Left ventricle myocardium inferior (tissue), 1 donor: Measurements from ENCODE around the gene PPFIA4. TPM values are rescaled to one million over a fixed set of nuclear protein-coding genes. Genes with fewer than 3 reads are reported as not detected.
"Not testable (repeated sequence)": the region's sequence is repeated elsewhere in the genome, so short reads cannot be mapped to it uniquely, and the experiment has no call there.

Experiments used
- DNase-seq: peaks from one replicate; pipeline ENCODE4 v3.0.0-alpha.2; 2020
- H3K27ac ChIP-seq: fragments of 200-600 bp; replicated peaks from 2 replicates; pipeline ENCODE4 v1.8.0; 2021
- H3K27me3 ChIP-seq: fragments of 200-600 bp; 2 replicates; pipeline ENCODE4 v1.8.0; 2021; ENCODE audit warnings: low read depth
- H3K36me3 ChIP-seq: fragments of 200-600 bp; 2 replicates; pipeline ENCODE4 v1.8.0; 2021
- H3K4me1 ChIP-seq: fragments of 200-600 bp; 2 replicates; pipeline ENCODE4 v1.8.0; 2021
- H3K4me3 ChIP-seq: fragments of 200-600 bp; 2 replicates; pipeline ENCODE4 v1.8.0; 2021; ENCODE audit warnings: mild to moderate bottlenecking, moderate library complexity
- H3K9me3 ChIP-seq: fragments of 200-600 bp; replicated peaks from 2 replicates; pipeline ENCODE4 v1.8.0; 2021
- intact Hi-C: fragments of 100-400 bp; cut with micrococcal nuclease; formaldehyde crosslinking; loops from one replicate; pipeline ENCODE4 v1.11.0; 2022
- total RNA-seq: library from RNA; stranded (reverse); fragmentation: NEBNext Ultra II Directional; extraction: Animal tissue kit (Norgen Biotek cat#: 25700); gene quantifications from one replicate; pipeline ENCODE4 v1.2.1, GENCODE V29; 2021
- TF ChIP-seq, protein P1 (sequence below): fragments of 200-600 bp; IDR thresholded peaks from 2 replicates; pipeline ENCODE4 v1.8.0; 2021; ENCODE audit warnings: antibody characterized with exemption, mild to moderate bottlenecking, borderline replicate concordance
- donor health status: DM: no; HTN: yes; CAD: no; lungs with severe emphysema.

Gene PPFIA4
- total RNA-seq, 1 donor from 2014 or later, result 24.8 TPM

- TF ChIP-seq, protein P1, sequence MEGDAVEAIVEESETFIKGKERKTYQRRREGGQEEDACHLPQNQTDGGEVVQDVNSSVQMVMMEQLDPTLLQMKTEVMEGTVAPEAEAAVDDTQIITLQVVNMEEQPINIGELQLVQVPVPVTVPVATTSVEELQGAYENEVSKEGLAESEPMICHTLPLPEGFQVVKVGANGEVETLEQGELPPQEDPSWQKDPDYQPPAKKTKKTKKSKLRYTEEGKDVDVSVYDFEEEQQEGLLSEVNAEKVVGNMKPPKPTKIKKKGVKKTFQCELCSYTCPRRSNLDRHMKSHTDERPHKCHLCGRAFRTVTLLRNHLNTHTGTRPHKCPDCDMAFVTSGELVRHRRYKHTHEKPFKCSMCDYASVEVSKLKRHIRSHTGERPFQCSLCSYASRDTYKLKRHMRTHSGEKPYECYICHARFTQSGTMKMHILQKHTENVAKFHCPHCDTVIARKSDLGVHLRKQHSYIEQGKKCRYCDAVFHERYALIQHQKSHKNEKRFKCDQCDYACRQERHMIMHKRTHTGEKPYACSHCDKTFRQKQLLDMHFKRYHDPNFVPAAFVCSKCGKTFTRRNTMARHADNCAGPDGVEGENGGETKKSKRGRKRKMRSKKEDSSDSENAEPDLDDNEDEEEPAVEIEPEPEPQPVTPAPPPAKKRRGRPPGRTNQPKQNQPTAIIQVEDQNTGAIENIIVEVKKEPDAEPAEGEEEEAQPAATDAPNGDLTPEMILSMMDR, result no peak
- peak within 1 kb of the TSS; percentile 95 for H3K4me3 ChIP-seq
- H3K27me3 ChIP-seq, result no peaks in the 10 kb centered on the region
- peak within 1 kb of the TSS; percentile 92 for H3K27ac ChIP-seq
- intact Hi-C loops, result loop anchor here (10.0 kb wide), 1 partner anchor 252 kb away; no protein-coding TSS in a partner anchor
- DNase-seq, result peak; percentile 95
- H3K4me1 ChIP-seq, result peaks cover 48% of the 10 kb centered on the region
- H3K9me3 ChIP-seq, result no peaks in the 10 kb centered on the region
- H3K36me3 ChIP-seq, result peaks cover 34% of the 10 kb centered on the region
Measured at GRCh38 chr1:203006948-203007871, 19.1 kb upstream of the PPFIA4 start, which contains the start of gene TMEM183A. TSS of gene TMEM183A (plus strand) at chr1:203007374. CDS start at chr1:203007466, 92 bp downstream.

GRCh38 chr1:203009185-203009584, 17.1 kb upstream of the PPFIA4 start:
- Histone ChIP-seq H3K9me3 (no peaks in the 10 kb centered on the region), H3K4me3 (no peak overlapping the region)
- intact Hi-C loops, result loop anchor here (10.0 kb wide), 1 partner anchor 254 kb away; no protein-coding TSS in a partner anchor

GRCh38 chr1:203011582-203011981, 14.7 kb upstream of the PPFIA4 start:
- intact Hi-C loops, result no loop called here
- peaks cover 73% of the 10 kb centered on the region for H3K36me3 ChIP-seq

More at GRCh38 chr1:203009185-203009584, 17.1 kb upstream of the PPFIA4 start:
- peaks cover 49% of the 10 kb centered on the region for H3K36me3 ChIP-seq
- TF ChIP-seq, protein P1, result no peak
- no peak for DNase-seq
- no peak overlapping the region for H3K27ac ChIP-seq
- H3K27me3 ChIP-seq, result no peaks in the 10 kb centered on the region
- H3K4me1 ChIP-seq, result peaks cover 48% of the 10 kb centered on the region

DNA sequence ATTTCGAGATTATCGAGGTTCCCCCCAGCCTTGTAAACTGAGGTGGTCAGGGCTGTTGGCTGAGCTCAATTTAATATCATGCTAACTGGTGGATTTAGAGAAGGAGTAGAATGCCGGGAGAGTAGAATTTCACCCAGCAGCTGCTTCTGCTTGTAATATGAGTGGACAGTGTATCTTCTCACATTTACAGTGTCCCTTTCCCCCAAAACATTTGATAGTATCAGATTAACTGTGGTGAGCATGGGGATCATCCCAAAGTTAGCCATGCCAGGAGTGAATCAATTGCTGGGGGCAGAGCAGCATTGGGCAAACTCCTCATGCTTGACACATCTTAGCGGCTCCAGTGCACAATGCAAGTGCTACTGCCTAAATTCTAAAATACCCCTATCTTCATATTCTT, 9.2 kb upstream of the PPFIA4 start:
- DNase-seq, result no peak
- Histone ChIP-seq H3K27ac (no peak overlapping the region), H3K27me3 (no peaks in the 10 kb centered on the region), H3K36me3 (peaks cover 94% of the 10 kb centered on the region), H3K4me1 (no peaks in the 10 kb centered on the region), H3K4me3 (no peak overlapping the region), H3K9me3 (no peaks in the 10 kb centered on the region)
- TF ChIP-seq, protein P1, result no peak
- intact Hi-C loops, result no loop called here

More at GRCh38 chr1:203011582-203011981, 14.7 kb upstream of the PPFIA4 start:
- H3K27me3 ChIP-seq, result no peaks in the 10 kb centered on the region
- peaks cover 39% of the 10 kb centered on the region for H3K4me1 ChIP-seq
- DNase-seq, result no peak
- H3K4me3 ChIP-seq, result no peak overlapping the region
- H3K9me3 ChIP-seq, result no peaks in the 10 kb centered on the region
- TF ChIP-seq, protein P1, result no peak
- no peak overlapping the region for H3K27ac ChIP-seq

DNA sequence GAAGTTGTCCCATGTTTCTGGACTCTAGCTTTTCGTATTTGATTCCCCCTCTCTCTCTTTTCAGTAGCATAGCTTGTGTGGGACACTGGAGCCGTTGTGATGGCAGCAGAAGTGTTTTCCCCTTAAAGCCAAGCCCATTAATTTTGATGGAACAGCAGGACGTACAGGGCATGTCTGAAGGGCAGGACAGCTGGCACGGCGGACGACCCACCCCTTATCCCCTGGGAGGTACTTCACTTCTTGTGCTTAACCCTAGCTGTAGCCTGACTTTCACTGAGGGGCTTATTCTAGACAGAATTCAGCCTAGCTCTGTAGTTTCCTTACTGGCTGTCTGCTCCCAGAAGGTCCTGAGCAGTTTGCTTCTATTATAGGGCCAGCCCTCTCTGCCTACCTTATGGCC, 8.6 kb upstream of the PPFIA4 start:
- no peak overlapping the region for H3K27ac ChIP-seq
- no peaks in the 10 kb centered on the region for H3K4me1 ChIP-seq
- no peaks in the 10 kb centered on the region for H3K27me3 ChIP-seq
- H3K36me3 ChIP-seq, result peaks cover 98% of the 10 kb centered on the region
- intact Hi-C loops, result no loop called here
- TF ChIP-seq, protein P1, result no peak
- no peaks in the 10 kb centered on the region for H3K9me3 ChIP-seq
- no peak overlapping the region for H3K4me3 ChIP-seq
- DNase-seq, result no peak

DNA sequence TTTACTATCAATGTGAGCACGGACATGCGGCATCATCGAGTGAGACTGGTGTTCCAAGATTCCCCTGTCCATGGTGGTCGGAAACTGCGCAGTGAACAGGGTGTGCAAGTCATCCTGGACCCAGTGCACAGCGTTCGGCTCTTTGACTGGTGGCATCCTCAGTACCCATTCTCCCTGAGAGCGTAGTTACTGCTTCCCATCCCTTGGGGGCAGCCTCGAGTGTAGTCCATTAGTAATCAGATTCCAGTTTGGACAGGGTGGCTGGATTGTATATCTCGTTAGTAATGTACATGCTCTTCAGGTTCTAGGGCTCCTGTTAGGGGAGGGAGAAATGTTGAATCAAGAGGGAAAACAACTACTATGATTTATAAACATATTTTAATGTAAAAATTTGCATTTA, 3.4 kb upstream of the PPFIA4 start:
- H3K27ac ChIP-seq, H3K4me3 ChIP-seq, H3K9me3 ChIP-seq, DNase-seq, H3K27me3 ChIP-seq, intact Hi-C loops: not testable (repeated sequence)
- Histone ChIP-seq H3K4me1 (peaks cover 16% of the 10 kb centered on the region), H3K36me3 (peaks cover 65% of the 10 kb centered on the region)
